Measurements from ENCODE around the gene REEP2.
A peak's percentile ranks its signal among the peaks of the same experiment; 100 is the strongest.

REEP2 gene

GRCh38 chr5:138438724-138439476 lies at the start of gene REEP2:
TSS of gene REEP2 (plus strand) at chr5:138439057. CDS start at chr5:138439209, 152 bp downstream.
- no peak for TF ChIP-seq CTCF (IDR thresholded peaks at IDR 0.05)

GRCh38 chr5:138389332-138389731 lies 49.5 kb upstream of the REEP2 start:
- no peak for TF ChIP-seq CTCF (IDR thresholded peaks at IDR 0.05)

- TF ChIP-seq CTCF (IDR thresholded peaks at IDR 0.05), result no peak
These were observed 46.9 kb upstream of the REEP2 start for GRCh38 chr5:138391859-138392386.

- TF ChIP-seq CTCF (IDR thresholded peaks at IDR 0.05), result no peak
These were observed 36.2 kb upstream of the REEP2 start for GRCh38 chr5:138402640-138403039.

GRCh38 chr5:138408023-138408422 lies 30.8 kb upstream of the REEP2 start:
- TF ChIP-seq CTCF (IDR thresholded peaks at IDR 0.05), result no peak

- peak; percentile 76 for TF ChIP-seq CTCF (IDR thresholded peaks at IDR 0.05)
These were observed 27.7 kb upstream of the REEP2 start for GRCh38 chr5:138410996-138411640.

- TF ChIP-seq CTCF (IDR thresholded peaks at IDR 0.05), result no peak
These were observed 20.4 kb upstream of the REEP2 start for GRCh38 chr5:138418444-138418843.

All from LNCAP (cell line).